8988T (cell line): ENCODE measurements around the gene BRIX1.
"Not testable (repeated sequence)": the region's sequence is repeated elsewhere in the genome, so short reads cannot be mapped to it uniquely, and the experiment has no call there.

ENCODE experiments used
- DNase-seq: peaks from one replicate; pipeline ENCODE4 v3.0.0; 2011

The BRIX1 gene

DNA sequence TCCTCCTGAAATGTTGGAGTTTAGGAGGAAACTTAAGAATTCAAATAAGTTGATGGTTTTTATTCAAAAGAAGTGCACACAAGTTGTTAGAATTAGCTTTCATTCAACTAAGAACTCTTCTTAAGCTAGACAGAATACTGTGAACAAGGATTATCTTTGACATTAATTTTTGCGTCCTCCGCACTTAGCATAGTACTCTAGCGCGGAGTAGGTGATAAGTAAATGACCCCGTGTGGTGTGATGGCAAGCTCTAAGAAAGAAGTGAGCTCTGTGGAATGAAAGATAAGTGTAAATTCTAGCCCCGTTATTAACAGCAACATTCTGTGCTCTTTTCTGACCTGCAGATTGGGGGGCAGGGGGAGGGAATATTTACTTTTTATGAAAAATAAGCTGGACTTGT lies 1.0 kb downstream of the BRIX1 start:
- DNase-seq, result no peak

DNA sequence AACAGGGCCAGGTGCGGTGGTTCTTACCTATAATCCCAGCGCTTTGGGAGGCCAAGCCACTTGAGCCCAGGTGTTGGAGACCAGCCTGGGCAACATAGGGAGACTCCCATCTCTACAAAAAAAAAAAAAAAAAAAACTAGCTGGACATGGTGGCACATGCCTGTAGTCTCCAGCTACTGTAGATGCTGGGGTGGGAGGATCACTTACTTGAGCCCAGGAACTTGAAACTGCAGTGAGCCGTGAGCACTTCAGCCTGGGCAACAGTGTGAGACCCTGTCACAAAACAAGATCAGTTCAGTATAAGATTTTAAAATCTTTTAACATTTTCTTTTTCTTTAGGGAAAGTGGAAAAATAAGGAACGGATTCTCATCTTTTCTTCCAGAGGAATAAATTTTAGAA lies 2.5 kb downstream of the BRIX1 start:
- DNase-seq, result no peak

DNA sequence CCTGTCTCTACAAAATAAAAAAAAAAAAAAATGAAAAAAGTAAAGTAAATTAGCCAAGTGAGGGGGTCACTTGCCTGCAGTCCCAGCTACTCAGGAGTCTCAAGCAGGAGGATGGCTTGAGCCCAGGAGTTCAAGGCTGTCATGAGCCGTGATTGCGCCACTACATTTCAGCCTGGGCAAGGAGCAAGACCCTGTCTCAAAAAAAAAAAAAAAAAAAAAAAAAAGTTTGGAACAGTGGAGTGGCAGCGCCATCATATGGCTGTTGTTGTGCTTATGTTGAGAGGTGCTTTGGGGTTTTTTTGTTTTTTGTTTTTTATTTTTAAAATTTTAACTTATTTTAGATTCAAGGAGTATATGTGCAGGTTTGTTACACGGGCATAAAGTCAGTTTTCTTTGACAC lies 3.6 kb downstream of the BRIX1 start:
- DNase-seq, result no peak

DNA sequence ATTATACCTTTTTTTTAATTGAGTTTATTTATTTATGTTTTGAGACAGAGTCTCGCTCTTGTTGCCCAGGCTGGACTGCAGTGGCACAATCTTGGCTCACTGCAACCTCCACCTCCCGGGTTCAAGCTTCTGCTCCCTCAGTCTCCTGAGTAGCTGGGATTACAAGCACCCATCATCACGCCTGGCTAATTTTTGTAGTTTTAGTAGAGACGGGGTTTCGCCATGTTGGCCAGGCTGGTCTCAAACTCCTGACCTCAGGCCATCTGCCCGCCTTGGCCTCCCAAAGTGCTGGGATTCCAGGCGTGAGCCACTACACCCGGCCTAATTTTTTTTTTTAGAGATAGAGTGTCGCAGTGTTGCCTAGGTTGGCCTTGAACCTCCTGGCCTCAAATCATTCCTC lies 7.7 kb downstream of the BRIX1 start:
- DNase-seq, result not testable (repeated sequence)

DNA sequence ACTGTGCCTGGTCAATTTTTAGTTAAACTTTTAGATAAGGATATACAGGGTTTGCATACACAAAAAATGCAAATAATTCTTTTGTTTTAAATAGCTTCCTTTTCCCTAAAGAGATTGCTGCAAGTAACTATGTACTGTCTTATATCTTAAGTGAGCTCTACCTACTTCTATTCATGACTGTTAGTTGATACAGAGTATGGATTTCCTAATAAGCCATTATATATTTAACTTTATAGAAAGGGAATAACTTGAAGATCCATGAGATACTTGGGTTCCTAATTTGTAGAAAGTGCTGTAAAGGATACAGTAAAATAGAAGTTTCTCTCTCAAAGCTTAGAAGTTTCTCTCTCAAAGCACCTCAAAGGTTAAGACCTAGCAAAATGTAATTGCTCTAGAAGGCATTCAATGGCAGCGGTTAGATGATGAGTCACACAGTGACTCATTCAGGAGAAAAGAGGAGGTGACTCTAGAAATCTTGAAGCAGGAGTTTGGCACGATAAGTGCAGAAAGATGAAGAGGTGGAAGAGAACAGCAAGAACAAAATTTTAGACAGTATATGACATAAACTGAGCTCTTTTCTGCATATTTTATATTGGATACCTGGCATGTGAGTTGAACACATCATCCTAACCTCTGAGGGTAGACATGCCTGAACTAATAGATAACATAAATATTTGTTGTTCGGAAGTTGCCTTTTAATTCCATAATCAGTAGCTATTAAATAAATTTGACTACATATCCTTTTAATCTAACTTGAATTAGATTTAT lies 8.4 kb downstream of the BRIX1 start:
- peak; percentile 51 for DNase-seq

DNA sequence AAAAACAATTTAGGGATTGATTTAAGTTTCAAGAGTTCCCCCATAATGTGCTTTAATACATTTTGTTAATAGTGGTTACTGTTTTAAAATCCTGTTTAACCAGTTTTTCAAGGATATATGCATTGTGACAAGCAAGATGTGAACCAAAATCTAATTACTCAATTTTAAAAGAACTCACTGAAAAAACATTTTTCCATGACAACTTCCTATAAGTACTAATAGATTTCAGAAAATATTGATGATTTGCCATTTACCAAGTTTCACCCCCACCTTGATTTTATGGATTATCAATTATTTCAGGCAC lies 8.9 kb downstream of the BRIX1 start:
- DNase-seq, result no peak

DNA sequence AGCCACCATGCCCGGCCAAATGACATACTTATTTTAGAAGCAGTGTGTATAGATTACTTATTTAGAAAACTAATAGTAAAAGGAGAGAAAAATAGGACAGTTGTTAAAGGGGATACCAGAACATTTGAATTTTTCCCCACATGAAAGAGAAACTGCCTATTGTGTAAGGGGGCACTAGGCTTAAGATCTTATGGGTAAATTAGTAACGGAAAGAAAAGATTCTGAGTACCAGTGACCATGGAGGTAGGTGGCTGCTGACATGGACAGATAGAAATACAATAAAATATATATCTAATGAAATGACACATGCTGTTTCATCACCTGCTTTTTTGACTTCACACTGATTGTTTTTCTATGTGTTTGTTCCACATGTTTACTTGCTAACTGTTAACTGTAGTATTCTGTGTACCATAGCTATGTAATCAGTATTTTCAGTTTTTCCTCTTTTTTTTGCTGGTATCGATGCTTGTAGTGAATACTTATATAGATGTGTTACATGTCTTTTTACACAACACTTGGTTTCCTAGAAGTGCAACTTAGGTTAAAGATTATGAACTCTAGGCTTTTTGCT lies 10.9 kb downstream of the BRIX1 start:
- DNase-seq, result no peak

DNA sequence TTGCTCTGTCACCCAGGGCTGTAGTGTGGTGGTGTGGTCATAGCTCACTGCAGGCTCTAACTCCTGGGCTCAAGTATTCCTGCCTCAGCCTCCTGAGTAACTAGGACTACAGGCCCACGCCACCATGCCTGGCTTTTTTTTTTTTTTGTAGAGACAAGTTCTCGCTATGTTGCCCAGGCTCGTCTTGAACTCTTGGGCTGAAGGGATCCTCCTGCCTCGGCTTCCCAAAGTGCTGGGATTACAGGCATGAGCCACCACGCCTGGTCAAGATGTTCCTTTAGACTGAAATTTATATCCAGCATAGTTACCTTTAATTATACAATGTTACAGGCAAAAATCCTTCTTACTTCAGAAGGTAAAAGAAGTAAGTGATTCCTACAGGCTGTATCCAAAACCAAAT lies 12.3 kb downstream of the BRIX1 start:
- no peak for DNase-seq

DNA sequence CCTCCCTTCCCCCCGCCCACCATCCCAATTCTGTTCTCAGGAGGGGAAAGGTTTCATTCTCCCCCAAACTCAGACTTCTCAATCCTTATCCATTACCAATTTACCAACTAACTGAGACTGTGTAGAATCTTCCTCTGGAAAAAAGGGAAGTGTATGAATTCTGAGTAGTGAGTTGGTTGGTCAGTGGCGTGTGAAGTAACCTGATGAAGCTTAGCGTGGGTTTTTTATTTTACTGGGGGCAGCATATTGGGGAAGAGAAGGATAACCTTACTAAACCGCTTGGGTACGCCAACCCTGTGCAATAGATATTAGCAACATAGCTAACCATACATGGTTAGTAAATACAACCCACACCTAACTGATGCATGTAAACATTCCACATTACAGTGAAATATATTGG lies 12.8 kb downstream of the BRIX1 start:
- no peak for DNase-seq

DNA sequence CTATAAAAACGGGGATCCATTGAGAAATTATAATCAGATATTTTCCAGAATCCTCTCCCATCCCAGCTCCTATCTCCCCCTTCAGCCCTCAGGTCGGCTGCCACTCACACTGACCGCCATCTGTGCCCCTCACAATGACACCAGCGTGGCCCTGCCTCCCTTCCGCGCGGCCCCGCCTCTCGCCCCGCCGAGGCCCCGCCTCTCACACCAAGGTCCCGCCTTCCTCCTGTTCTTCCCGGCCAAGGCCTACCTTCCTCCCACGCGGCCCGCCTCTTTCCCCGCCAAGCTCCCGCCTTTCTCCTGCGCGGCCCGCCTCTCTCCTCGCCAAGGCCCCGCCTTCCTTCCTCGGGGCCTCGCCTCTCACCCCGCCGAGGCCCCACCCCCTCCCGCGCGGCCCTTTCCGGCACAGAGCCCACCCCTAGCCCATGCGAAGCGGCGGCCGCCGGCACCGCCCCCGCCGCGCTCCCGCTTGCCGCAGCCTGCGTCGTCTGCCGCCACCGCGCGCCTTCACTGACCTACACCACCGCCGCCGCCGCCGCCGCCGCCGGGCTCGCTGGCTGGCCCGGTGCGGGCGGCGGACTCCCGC lies 13.7 kb downstream of the BRIX1 start, which contains the start of gene DNAJC21:
TSS of gene DNAJC21 (plus strand) at position 426 of the 586 bp plus-strand sequence. CDS start 261 bp downstream, outside the sequence.
- peak; percentile 96 for DNase-seq

DNA sequence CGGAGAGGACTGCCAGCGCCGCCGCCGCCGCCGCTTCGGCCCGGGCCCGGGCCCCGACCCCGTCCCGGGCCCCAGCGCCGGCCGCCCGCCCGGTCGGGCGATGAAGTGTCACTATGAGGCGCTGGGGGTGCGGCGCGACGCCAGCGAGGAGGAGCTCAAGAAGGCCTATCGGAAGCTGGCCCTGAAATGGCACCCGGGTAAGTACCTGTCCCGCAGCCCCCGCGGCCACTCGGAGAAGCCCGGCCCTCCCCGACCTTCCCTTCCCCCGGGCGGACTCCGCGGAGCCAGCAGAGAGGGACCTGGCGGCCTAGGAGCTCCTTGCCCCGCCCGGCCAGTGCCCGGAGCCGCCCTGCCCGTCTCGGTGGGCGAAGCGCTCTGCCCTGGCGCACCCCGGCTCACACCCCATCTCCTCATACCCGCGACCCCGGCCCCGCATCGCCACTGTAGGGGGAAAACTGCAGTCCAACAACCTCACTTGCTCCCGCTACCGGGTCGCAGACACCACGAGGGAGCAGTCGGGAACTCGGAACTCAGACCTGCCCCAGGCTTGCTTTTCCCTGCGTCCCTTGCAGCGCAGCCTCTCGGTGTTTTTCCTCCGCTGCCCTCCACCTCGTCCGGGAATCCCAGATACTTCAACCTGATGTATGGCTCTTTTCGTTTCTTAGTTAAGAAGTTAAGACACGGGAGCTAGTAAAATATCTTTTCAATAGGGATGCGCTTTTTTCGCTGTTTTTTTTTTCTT lies 14.4 kb downstream of the BRIX1 start:
- peak; percentile 84 for DNase-seq

DNA sequence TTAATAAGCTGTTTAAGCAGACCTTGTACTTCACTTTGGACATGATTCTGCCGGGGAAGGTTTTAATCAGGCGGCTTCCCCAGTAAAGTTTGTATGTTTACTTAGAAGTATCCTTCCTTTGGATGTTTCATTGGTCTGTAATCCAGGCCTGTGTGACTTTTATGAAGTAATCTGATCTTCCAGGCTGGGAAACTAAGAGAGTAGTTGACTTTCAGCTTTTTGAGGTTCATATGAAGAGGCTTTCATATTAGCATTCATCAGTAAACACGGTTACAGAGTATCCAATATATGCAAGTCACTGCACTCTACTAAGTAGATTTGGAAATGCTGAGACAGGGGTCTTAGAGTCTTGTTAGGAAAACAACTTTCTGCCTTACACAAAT lies 14.9 kb downstream of the BRIX1 start:
- DNase-seq, result no peak

DNA sequence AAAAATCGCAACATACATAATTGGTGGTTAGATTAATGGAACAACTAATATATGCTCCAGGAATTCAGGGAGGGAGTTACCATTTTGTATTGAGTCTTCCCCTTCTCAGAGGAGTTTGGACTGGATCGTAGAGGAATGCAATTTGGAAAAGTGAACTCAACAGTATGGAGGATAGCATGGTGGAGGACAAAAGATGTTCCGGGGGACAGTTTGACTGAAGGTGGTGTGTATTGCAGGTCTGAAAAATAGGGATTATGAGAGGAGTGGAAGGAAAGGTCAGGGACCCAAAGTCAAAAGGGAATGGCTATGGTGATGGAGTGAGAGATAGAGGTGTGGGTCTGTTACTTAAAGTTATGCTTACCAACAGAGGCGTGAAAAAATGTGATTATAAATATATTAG lies 15.4 kb downstream of the BRIX1 start:
- no peak for DNase-seq

DNA sequence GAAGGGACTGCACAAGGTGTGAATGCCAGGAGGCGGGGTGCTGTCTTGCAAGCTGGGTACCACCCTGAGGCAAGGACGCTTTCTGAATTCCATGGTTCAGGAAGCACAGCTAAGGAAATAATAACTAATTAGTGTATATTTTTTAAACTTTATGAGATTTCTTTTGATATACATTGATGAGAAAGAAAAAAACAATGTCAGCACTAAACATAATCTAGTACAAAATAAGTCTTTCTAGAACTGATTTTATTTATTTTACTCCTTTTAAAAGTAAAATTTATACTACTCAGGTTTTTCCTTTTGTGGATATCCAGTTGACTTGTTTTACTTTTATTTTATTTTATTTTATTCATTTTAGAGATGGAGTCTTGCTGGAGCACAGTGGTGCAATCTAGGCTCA lies 17.4 kb downstream of the BRIX1 start:
- no peak for DNase-seq

DNA sequence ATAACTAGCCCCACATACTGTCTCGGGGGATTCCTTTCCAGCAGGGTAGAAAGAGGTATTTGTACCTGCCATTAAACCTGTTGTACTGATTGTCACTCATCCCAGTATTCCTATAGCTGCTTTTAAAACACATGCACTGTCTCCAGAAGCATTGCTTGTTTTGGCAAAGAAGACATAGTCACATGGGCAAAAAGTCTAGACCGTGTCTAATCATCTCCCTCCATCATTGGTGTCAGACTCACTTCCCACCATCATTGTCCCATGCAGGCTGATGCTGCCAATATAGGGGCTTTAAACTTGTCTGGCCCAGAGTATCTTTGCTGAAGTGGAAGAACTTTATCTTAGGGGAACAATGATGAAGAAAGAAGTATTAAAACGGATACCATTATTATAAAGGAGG lies 26.4 kb downstream of the BRIX1 start:
- no peak for DNase-seq

DNA sequence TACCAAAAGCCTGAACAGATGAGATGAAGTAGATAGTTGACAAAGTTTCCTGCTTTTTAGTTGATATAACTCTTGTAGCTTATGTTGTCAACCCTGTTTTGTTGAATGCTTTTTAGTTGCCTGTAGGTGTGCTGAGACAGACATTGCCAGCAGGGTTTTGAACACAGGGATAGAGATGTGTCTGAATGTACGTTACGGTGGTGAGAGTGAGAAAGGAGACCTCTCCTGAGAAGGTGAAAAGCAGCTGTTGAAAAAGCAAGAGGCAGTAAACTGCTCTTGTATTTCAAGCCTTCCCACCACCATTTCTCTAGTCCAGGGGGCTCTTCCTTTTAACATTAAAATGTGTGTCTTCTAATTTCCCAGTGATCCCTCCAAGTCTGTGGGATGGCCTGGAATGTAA lies 28.5 kb downstream of the BRIX1 start:
- no peak for DNase-seq

DNA sequence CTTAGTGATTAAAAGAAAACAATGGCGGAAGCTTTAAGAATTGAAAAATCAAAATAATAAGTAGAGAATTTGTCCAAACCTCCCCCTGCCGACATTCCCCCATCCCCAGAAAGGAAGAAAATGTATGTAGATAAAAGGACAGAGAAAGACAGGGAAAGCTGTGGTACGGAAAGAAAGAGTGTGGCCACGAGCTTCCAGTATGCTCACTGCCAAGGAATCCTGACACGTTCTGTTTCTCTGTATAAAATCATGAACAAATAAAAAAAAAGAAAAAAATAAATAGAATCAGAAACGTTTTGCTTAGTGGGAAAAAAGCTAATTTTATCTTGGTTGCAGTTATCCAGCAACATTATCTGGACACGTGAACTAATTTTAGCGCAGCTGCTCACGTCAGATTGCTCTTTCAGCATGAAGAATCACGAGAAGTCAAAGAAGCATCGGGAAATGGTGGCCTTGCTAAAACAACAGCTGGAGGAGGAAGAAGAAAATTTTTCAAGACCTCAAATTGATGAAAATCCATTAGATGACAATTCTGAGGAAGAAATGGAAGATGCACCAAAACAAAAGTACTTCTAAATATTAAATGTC lies 29.0 kb downstream of the BRIX1 start:
- no peak for DNase-seq

DNA sequence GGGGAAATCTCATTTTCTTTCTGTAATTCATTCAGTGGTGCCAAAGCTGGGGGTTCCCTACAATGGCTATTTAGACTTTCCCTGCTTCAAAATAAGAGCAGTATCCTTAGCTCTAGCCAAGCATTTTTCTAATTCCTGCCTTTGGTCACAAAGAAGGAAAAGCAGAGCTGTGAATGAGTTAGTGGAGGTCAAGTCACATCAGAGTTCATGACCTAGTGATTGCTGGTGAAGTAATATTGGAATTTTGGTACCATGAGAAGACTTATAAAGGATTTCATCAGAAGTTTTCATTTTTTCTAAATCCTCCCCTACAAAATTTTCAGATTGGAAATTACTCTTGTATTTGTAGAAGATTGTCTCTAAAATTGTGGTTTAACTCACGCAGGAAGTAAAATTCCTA lies 41.8 kb downstream of the BRIX1 start:
- no peak for DNase-seq

DNA sequence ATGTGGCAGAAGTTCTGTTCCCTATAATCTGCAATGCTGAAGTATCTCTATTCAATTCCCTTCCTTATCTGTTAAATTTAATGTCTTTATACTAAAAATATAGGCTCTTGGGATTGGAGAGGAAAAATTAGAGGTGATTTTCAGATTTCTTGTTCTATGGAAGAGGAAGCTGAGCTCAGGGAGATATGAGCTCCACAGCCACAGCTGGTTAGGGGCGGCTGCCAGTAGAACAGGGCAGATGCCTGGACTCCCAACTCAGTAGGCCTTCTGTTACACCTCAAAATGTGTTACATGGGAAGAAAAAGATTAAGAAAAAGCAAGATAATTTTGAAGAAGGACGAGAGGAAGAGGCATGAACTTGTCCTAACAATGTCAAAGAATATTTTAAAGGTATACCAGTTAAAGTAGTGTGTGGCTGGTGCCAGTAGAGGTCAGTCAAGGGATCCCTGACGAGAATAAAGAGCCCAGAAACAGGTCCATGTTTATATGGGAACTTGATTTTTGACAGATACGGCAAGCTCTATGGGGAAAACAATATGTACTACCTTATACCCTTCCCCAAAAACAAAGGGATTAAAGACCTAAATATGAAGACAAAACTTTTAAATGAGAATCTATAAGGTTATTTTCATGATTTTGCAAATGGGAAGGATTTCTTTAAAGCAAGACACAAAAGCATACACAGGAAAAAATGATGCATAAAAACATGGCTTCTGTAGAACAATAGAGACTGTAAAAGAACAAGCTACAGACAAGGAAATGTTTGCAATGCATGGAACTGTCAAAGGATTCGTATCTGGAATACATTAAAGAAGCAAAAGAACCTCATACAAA lies 42.6 kb downstream of the BRIX1 start:
- DNase-seq, result peak; percentile 29

DNA sequence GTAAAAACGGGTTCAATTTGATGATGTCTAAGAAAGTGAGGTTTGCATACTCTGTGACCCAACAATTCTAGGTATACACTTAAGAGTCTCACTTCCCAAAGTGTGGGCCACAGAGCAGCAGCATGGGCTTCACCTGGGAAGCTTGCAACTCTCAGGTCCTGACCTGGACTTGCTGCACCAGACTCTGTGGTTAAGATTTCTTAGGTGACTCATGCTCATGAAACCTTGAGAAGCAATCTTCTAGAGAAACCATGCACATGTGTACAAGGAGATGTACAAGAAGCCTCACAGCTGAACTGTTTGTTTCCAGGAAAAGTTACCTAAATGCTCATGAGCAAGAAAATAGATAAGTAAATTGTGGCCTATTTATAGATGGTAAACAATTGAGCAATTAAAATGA lies 43.8 kb downstream of the BRIX1 start:
- no peak for DNase-seq

DNA sequence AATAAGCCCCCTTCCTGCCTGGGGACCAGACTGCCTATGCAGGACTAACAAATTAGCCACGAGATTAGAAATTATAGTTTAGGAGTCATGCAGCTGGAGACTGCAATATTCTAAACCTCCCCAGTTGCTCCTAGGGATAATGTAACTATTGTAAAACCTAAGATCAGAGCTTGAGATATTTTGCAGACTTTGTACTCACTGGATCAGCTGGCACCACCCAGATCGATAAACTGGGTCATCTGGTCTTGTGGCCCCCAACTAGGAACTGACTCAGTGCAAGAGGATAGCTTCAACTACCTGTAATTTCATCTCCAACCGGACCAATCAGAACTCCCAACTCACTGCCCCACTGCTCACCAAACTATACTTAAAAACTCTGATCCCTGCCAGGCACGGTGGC lies 52.0 kb downstream of the BRIX1 start:
- DNase-seq, result no peak

DNA sequence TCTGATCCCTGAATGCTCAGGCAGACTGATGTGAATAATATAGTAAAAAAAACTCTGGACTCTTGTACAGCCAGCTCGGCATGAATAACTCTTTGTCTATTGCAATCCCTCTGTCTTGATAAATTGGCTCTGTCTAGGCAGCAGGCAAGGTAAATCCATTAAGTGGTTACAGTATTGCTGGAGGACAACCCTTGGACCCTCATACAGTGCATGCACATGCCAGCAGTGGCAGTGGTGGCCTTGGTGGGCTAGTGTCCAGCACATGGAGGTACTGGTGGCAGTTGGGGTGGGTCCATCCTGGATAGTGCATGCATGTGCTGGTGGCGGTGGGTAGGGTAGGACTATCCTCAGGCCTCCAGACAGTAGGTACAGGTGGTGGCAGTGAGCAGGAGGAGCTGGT lies 52.7 kb downstream of the BRIX1 start:
- DNase-seq, result no peak

DNA sequence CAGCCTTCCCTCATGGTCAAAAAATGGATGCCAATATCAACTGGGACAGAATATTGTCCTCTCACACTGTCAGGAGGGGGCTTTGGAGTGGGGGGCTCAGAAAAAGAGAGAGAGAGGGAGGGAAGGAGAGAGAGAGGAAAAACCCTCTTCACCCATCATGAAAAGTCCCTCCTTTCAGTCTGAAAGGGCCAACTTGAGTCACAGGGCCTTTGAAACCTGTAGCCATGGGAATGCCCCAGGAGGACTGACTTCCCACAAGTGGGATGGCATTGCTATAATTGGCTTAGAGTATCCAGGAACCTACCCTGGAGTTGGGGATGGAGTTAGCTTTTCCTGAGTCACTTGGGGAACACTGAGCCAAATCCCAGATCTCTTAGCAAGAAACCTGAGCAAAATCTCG lies 55.0 kb downstream of the BRIX1 start:
- no peak for DNase-seq
